ENCODE results near the gene ZDHHC13.
"Not testable (repeated sequence)": the region's sequence is repeated elsewhere in the genome, so short reads cannot be mapped to it uniquely, and the experiment has no call there.

The ZDHHC13 gene

DNA sequence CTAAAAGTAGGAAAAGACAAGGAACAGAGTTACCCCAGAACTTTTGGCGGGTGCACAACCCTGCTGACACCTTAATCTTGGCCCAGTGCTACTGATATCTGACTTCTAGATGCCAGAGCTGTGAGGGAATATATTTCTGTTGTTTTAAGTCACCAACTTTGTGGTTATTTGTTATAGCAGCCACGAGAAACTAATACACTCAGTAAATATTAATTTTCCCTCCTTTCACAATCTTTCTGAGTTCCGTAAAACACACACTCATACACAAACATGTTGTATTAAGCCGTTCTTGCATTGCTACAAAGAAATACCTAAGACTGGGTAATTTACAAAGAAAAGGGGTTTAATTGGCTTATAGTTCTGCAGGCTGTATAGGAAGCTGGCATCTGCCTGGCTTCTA is 16.1 kb upstream of the ZDHHC13 start:
- DNase-seq (ENCODE audit: low spot score) = no peak

DNA sequence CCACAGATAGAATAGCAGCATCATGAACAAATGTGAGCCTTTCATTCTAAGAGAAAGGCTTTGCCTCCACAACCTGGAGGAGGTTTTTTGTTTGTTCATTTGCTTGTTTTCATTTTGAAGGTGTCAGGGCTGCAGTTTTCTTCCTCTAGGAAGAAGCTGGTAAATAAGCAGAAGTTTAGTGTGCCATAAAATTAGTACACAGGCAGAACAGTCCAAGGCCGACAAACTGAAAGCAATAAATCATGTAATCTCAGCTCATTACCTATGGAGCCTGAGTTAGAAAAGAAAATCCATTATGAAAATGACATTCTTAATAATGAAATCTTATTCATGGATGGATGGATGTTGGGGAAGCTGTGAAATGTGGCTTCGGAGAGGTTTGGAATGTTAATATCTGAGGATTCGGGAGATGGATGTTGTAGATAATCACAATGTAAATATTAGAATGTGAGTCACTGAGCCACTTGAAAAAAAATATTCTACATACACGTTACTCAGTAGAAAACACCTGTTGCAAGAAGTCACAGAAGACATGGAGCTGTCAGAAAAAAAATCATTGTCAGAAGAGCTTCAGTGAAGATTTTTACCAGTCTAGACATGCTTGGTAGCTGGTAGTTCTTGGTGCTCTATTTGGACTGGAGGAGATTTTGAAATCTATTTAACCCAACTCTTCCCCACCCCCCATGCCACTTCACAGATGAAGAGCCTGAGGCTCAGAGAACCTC is 15.0 kb upstream of the ZDHHC13 start:
- DNase-seq (ENCODE audit: low spot score) = no peak

DNA sequence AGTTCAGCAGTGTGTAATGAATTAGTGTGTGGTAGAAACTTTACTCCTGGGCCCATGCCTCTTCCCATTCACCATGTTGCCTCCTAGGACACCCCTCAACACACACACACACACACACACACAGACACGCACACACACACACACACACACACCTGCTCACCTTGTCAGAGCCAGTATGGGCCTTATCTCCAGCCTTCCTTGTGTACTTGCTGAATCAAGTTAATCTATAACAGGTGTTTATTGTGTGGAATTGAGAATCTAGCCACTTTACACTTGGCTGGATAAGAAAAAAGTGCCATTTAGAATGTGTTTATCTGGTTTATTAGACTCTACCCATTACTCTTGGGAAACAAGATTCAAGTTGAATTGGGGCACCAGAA is 14.5 kb upstream of the ZDHHC13 start:
- no peak for DNase-seq (ENCODE audit: low spot score)

DNA sequence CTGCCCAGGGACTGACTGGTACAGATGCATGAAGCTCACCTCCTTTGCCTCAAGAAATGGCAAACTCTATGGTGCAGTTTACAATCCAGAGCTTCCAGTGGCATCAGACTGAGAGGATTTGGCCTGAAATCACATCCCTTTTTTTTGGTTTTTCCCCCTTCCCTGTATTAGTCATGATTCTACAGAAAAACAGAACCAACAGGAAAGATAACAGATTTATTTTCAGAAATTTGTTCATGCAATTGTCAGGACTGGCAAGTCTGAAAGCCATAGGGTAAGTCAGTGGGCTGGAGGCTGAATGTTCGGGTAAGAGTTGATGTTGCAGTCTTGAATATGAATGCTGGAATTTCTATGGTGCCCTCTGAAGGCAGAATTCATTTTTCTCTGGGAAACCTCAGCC is 12.0 kb upstream of the ZDHHC13 start:
- no peak for DNase-seq (ENCODE audit: low spot score)

DNA sequence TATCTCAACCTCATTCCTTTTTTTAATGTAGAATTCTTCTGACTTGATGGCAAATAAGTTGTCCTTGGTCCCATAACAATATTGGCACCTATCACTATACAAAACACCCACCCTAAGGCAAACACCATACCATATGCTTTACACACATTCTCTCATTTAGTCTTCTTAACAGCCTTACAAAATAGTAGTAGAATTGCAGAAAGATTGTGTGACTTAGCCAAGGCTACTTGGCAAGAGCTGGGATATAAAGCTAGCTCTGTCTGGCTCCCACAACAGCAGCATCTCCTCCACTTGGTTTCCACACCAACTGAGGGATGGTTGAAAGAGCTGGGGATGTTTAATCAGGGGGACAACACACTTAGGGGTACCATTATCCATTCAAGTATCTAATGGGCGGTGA is 9.8 kb upstream of the ZDHHC13 start:
- DNase-seq (ENCODE audit: low spot score) = no peak

DNA sequence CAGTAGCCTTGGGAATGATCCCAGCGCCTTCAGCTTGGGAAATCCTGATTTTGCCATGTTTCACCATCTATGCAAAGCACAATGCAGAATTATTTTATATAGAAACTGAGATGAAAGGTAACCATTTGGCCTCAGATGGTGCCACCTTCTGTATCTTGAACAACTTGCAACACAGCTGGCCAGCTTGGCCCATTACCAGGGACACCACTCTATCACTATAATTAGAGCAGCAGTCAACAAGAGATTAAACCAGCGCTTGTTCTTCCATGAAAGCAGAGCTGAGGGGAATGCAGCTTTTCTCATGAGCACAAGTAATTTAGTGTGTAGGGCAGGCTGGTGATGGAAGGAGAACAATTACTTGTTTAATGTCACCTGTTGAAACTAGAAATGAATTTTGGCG is 6.7 kb upstream of the ZDHHC13 start:
- DNase-seq (ENCODE audit: low spot score) = peak; percentile 24

DNA sequence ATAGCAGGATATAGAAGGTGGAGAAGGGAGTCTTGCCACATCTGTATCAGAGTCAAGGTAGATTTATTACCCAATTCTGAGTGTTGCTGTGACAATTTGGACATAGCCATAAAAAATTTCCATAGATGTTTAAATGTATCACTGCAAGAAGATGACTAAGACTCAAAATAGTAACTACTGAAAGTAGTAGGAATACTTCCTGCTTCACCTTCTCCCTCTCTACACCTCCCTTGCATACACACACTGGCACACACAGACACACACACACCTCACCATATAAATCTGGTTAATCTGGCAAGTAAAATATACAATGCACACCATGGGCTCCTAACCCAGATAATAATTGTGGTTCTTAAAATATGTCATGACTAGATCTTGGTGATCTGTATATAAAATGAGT is 5.2 kb upstream of the ZDHHC13 start:
- DNase-seq (ENCODE audit: low spot score) = no peak

DNA sequence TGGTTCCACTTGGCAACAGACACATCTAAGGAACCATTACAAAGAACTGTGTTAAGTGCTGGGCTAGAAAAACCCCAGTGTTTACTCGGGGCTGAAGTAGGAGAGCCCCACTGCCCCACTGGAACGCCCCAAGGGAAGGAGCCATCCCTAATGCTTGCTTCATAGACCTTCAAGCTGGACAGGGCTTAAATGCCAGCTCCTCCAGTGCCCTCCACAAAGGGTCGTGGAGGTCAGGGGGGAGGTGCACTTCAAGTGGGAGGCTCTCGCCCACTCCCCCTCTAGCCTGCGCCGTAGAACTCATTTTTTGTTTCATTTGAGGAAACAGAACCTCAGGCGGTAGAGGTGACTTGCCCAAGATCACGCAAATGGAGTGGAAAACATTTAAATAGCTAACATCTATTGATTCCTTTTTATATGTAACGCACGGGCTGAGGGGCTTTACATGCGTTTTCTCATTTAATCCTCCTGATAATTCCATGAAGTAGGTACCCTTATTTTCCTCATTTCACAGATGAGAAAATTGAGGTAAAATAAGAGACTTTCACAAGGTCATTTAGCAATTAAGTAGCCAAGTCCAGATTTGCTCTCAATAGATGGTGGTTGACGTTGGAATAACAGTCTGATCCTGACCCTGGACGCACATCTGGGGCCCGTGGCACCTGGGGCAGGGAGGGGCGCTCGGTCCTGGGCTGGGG is 545 bp upstream of the ZDHHC13 start:
- no peak for DNase-seq (ENCODE audit: low spot score)

DNA sequence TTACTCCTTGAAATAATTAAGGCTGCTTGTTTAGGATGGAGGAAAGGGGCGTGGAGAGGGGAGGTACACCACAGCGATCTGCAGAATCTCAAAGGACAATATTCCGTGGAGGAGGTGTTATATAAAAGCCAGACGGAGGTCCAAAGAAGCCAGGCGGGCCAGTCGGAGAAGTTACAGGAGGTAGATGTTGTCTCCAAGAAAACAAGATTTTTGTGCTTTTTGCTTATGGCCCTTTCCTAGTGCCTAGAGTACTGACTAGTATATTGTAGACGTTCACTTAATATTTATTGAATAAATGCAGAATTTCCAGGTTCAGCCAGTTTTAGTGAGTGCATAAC is 761 bp downstream of the ZDHHC13 start:
- no peak for DNase-seq (ENCODE audit: low spot score)

DNA sequence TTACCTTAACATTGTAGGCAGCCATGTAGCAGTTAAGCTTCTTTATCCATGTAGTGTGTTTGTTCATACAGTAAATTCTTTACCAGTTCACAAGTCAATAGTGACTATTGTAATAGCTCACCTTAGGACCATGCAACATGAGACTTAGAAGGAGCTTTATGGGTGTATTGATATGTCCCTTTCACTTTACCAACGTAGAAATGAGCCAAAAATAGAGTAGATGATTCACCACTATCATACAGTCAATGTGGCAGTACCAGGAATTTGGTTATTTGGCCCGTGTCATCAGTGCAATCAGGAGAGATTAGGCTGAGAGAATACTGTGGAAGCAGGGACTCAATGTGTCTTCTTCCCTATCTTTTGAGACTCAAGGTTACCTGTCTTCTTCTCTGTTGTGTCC is 4.7 kb downstream of the ZDHHC13 start:
- DNase-seq (ENCODE audit: low spot score) = no peak

DNA sequence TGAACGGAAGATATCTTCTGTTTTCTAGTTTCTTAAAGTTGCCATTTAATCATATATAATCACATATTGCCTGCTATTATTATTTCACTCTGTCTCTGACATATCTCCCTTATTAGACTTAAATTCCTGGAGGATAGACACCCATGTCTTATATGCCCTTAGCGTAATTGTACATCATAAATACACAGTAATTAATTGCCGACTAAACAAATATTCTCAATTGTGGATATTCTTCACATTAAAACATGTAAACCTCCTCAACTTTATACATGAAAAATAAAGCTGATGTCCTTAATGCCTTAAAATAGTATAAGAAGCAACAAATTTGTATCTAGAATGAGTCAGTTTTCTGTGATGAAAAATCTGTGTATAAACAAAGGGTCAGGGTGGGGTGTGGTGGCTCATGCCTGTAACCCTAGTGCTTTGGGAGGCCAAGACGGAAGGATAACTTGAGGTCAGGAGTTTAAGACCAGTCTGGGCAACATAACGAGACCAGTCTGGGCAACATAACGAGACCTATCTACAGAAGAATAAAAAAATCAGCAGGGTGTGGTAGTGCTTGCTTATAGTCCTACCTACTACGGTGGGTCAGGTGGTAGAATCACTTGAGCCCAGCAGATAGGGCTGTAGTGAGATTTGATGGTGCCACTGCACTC is 6.1 kb downstream of the ZDHHC13 start:
- no peak for DNase-seq (ENCODE audit: low spot score)

DNA sequence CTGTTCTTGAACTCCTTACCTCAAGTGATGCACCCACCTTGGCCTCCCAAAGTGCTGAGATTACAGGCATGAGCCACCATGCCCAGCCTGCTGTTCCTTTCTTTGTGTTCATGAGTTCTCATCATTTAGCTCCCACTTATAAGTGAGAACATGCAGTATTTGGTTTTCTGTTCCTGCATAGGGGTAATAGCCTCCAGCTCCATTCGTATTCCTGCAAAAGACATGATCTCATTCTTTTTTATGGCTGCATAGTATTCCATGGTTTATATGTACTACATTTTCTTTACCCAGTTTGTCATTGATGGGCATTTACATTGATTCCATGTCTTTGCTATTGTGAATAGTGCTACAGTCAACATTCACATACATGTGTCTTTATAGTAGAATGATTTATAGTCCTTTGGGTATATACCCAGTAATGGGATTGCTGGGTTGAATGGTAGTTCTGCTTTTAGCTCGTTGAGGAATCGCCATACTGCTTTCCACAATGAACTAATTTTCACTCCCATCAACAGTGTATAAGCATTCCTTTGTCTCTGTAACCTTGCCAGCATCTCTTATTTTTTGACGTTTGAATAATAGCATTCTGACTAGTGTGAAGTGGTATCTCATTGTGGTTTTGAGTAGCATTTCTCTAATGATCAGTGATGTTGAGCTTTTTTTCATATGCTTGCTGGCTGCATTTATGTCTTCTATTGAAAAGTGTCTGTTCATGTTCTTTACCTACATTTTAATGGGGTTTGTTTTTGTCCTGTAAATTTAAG is 9.8 kb downstream of the ZDHHC13 start:
- DNase-seq (ENCODE audit: low spot score) = not testable (repeated sequence)

DNA sequence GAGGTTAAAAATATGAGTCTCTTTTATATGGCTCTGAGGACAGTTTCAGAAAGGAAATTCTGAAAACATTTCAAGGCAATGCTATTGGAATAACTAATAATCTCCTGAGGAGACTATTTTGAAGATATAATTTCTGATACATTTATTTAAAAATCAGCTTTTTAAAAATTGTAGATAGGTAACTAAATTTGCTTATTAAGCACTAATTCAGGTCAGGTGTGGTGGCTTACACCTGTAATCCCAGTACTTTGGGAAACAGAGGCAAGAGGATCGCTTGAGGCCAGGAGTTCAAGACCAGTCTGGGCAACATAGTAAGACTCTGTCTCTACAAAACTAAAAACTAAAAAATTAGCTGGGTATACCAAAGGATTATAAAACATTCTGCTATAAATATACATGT is 17.0 kb downstream of the ZDHHC13 start:
- DNase-seq (ENCODE audit: low spot score) = no peak

DNA sequence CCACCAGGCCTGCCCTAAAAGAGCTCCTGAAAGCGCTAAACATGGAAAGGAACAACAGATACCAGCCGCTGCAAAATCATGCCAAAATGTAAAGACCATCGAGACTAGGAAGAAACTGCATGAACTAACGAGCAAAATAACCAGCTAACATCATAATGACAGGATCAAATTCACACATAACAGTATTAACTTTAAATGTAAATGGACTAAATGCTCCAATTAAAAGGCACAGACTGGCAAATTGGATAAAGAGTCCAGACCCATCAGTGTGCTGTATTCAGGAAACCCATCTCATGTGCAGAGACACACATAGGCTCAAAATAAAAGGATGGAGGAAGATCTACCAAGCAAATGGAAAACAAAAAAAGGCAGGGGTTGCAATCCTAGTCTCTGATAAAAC is 19.9 kb downstream of the ZDHHC13 start:
- DNase-seq (ENCODE audit: low spot score) = not testable (repeated sequence)

DNA sequence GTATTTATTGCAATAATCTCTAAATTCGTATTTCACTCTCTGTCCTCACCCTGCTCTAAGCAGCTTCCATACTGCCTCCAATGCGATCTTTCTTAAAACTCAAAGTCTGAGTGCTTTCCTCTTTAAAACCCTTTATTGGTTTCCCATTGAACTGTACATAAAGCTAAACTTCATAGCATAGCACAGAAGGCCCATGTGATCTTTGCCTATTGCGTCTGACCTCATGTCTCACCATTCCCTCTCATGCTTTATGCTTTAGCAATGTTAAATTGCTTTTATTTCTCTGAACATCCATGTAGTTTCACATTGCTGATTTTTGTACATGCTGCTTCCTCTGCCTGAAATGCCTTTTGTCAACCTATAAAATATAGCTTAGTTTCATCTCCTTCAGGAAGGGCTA is 28.4 kb downstream of the ZDHHC13 start:
- DNase-seq (ENCODE audit: low spot score) = no peak

DNA sequence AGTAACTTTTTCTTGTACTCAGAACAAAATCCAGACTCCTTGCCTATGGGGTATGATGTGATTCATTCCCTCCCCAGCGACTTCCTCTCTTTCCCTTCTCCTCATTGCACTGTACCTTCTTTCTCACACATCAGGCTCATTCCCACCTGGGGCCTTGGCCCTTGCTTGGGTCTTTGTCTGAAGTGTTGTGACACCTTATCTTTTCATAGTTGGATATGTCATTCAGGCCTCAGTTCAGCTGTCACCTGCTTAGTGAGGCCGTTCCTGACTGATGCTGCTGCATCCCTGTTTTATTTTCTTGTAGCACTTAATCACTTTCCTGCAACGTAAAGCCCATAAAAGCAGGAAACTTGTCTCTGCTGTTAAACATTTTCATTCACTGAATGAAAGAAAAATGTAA is 39.9 kb downstream of the ZDHHC13 start:
- no peak for DNase-seq (ENCODE audit: low spot score)

DNA sequence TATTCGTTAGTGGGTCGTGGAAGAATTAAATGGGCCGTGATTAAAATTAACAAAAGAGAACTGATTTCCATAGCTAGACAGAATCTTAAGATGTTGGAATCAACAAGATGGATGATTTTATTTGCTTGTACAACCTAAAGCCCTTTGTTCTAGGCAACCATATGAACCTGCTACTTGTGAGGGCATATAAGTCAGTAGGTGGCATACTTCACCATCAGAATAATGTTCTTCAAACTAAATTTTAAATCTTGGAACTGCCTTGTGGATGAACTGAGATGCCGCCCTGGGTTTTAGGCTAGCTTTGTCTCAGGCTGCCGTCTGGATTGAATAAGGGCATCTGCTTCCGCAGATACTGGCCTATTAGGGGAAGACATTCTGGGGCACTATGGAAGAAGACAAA is 43.9 kb downstream of the ZDHHC13 start:
- peak; percentile 3 for DNase-seq (ENCODE audit: low spot score)

DNA sequence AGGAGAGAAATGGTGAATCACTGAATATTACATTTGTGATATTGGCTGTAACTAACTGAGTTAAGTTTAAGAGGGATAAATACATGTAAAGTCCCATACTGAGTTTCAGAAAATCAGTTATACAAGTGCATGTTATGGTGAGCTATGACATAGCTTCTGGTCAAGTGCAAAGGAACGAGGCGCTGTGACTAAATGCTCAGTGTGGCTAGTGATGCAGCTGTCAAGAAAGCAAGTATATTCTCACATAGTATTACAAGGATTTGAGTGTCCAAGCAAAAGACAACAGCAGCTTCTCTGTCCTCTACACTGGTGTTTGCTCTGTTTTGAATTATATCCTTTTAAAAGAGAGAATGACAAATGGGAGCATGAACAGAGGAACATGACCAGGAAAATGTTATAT is 44.7 kb downstream of the ZDHHC13 start:
- no peak for DNase-seq (ENCODE audit: low spot score)

DNA sequence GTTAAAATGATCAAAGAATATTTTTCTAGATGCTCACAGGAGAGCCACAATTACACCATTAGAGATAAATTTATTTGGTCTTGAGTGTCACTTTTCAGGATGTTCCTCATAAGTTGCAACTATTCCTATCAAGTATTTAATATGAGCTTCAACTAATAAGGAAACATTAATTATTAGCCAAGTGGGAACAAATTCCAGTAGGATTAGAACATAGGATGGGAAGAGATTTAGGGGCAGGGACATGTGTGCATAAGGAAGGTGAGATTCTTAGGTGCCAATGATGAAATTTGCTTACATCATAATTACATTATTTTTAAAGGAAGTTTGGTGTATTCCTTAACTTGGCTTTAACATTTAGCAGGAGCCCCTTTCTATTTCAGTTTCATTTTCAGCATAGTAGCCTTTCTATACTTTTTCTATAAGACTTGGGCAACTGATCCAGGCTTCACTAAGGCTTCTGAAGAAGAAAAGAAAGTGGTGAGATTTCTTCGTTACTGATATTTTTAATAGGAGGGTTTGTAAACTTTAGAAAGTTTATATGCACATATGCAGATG is 46.1 kb downstream of the ZDHHC13 start:
- DNase-seq (ENCODE audit: low spot score) = no peak

DNA sequence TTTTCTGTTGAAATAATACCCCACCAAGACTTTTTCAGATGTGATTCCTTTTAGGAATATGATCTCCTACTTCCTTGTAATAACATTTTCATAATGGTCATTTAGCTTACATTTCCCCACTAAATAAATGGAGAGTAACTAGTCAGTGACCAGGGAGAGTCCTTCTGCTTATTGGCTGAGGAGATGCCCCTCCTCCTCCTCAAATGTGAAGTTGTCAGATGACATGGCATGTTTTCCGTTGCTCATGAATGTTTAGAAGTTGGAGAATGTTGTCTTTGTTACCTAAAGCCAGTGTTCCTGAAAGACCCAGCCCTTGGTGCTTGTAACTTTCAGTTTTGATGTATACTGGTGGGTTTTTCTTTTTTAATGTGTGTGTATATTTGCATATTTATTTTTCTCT is 46.6 kb downstream of the ZDHHC13 start:
- DNase-seq (ENCODE audit: low spot score) = no peak

DNA sequence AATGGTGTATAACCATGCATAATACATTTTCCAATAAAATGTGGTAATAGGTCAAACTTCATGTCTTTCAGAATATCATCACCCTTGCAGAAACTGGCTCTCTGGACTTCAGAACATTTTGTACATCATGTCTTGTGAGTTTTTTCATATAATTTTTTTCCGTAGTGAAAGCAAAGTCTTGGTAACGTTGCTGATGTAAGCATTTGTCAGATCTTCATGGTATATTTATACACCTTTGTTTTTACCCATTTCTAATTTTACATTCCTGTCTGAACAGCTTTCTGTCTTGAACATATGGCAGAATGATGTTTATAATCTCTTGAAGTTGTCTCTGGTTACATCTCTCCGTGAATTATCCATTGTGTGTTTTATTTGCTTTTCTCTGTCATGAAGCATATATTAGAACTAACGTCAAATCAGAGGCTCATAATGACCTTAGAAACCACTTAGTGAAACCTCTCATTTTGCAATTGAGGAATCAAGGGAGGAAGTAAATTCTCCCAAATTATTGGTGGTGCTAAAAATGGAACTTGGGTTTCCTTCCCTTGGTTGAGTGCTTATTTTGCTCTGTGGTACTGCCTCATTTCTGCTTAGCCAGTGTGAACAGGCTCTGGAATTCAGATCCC is 47.4 kb downstream of the ZDHHC13 start:
- DNase-seq (ENCODE audit: low spot score) = no peak

DNA sequence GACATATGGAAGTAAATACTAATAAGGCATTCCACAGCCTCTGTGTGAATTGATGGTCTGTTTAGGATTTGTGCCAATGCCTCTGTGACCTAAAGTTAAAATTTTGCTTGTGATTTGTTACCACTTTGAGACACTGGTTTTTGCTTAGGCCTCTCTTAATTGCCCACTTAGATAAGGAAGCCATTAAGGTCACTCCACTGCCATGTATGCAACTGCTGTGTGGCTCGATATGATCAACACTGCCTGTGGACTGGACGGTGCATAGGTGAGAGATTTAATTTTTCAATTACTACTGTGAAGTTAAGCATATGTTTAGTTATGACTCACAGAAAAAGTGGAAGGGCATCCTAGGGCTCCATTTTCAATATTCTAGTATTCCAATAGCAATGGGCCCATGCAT is 47.9 kb downstream of the ZDHHC13 start:
- DNase-seq (ENCODE audit: low spot score) = no peak

All from globus pallidus (tissue), 1 donor.